NCI-H1105 (cell line): ENCODE data around the gene CAPS2.

ENCODE experiments used
- DNase-seq: peaks from one replicate; lab custom pipeline; 2025; lab: John Stamatoyannopoulos, UW

CAPS2 gene

GRCh38 chr12:75305412-75306332 lies 24.5 kb downstream of the CAPS2 start:
- no peak for DNase-seq

- no peak for DNase-seq
Measured at GRCh38 chr12:75302781-75303180, 27.3 kb downstream of the CAPS2 start.

- no peak for DNase-seq
Measured at GRCh38 chr12:75302225-75302624, 27.9 kb downstream of the CAPS2 start.

GRCh38 chr12:75294797-75295196 lies 35.3 kb downstream of the CAPS2 start:
- DNase-seq: no peak

- DNase-seq: no peak
Measured at GRCh38 chr12:75294336-75294735, 35.8 kb downstream of the CAPS2 start.

GRCh38 chr12:75291014-75291413 lies 39.1 kb downstream of the CAPS2 start:
- no peak for DNase-seq

- DNase-seq: no peak
Measured at GRCh38 chr12:75289753-75290152, 40.4 kb downstream of the CAPS2 start.

- DNase-seq: no peak
Measured at GRCh38 chr12:75288860-75289259, 41.3 kb downstream of the CAPS2 start.

GRCh38 chr12:75275702-75276101 lies 54.4 kb downstream of the CAPS2 start:
- no peak for DNase-seq

GRCh38 chr12:75271576-75271975 lies 58.5 kb downstream of the CAPS2 start:
- no peak for DNase-seq

- DNase-seq: no peak
Measured at GRCh38 chr12:75270157-75270556, 60.0 kb downstream of the CAPS2 start.

- no peak for DNase-seq
Measured at GRCh38 chr12:75269209-75269608, 60.9 kb downstream of the CAPS2 start.

- DNase-seq: no peak
Measured at GRCh38 chr12:75260316-75260715, 69.8 kb downstream of the CAPS2 start.

- no peak for DNase-seq
Measured at GRCh38 chr12:75259143-75259542, 71.0 kb downstream of the CAPS2 start.

GRCh38 chr12:75257510-75257909 lies 72.6 kb downstream of the CAPS2 start:
- DNase-seq: no peak

GRCh38 chr12:75245108-75245507 lies 85.0 kb downstream of the CAPS2 start:
- DNase-seq: no peak

- no peak for DNase-seq
Measured at GRCh38 chr12:75239987-75240386, 90.1 kb downstream of the CAPS2 start.

- DNase-seq: no peak
Measured at GRCh38 chr12:75236206-75236605, 93.9 kb downstream of the CAPS2 start.

GRCh38 chr12:75227132-75227531 lies 103.0 kb downstream of the CAPS2 start:
- DNase-seq: no peak
